Ovary (tissue), 9 donors: ENCODE results near the gene MYO1B. TPM values are rescaled to one million over a fixed set of nuclear protein-coding genes. Genes with fewer than 3 reads are reported as not detected.

ENCODE experiments used
- DNase-seq, 5 donors: peaks; one replicate each; pipeline ENCODE4 v3.0.0-alpha.2; 2019 to 2020
- H3K27ac ChIP-seq, 2 donors: fragments of 200-600 bp; one replicate each; pipeline versions ENCODE4 v1.5.1 to v1.8.0; 2019 to 2022
- H3K27me3 ChIP-seq: fragments of 200-600 bp; one replicate; pipeline ENCODE4 v1.8.0; 2022
- H3K36me3 ChIP-seq: fragments of 200-600 bp; sonication (generic); one replicate; pipeline ENCODE4 v1.5.1; 2019
- H3K4me1 ChIP-seq: one replicate; pipeline ENCODE4 v1.8.1; 2013; ENCODE audit warnings: mild to moderate bottlenecking, moderate library complexity; ENCODE audit not compliant: insufficient read depth
- H3K4me3 ChIP-seq: fragments of 200-600 bp; sonication (generic); one replicate; pipeline ENCODE4 v1.5.1; 2017
- H3K9me3 ChIP-seq, 2 donors: fragments of 200-600 bp in 1 of 2; sonication (generic) in 1 of 2; one replicate each; pipeline versions ENCODE4 v1.5.1 to v1.8.1; 2013 to 2019; ENCODE audit warnings: mild to moderate bottlenecking in 1 of 2, moderate library complexity in 1 of 2
- EP300 ChIP-seq: sonication (generic); formaldehyde crosslinking; IDR thresholded peaks from one replicate; pipeline ENCODE4 v1.6.1; 2017; ENCODE audit warnings: antibody characterized with exemption
- POLR2A ChIP-seq: fragments of 450-650 bp; IDR thresholded peaks from one replicate; pipeline ENCODE4 v1.6.1; 2017; ENCODE audit warnings: antibody characterized with exemption, mild to moderate bottlenecking, moderate library complexity
- WGBS, 3 donors: extraction: QIAGEN DNeasy Blood & Tissue Kit in 1 of 3; methylation state at CpG; one replicate each; pipeline versions ENCODE4 v1.1.5 to v1.1.7; 2013 to 2017; 5-methylcytosine and 5-hydroxymethylcytosine counted together
- intact Hi-C, 4 donors: fragments of 100-400 bp; cut with DNase I; formaldehyde crosslinking; loops; one replicate each; pipeline versions ENCODE4 v1.11.0 to v1.15.1; 2022 to 2023
- polyA plus RNA-seq, 2 donors: library from polyadenylated mRNA; stranded (reverse); fragments of 200-250 nt in 1 of 2; fragments of 350-450 nt in 1 of 2; fragmentation: Illumina TruSeq in 1 of 2; extraction: RNeasy Lipid Tissue Mini Kit (QIAGEN cat#74804) in 1 of 2; gene quantifications; one replicate each; pipeline ENCODE4 v1.2.3, GENCODE V29; 2013 to 2014
- total RNA-seq, 7 donors: library from RNA; depleted of rRNA in 2 of 7; stranded (reverse); fragments of >200 nt in 2 of 7; fragmentation: NEBNext Ultra II Directional in 3 of 7; extraction: Animal tissue kit (Norgen Biotek cat#: 25700) in 3 of 7; gene quantifications; one replicate each; pipeline versions ENCODE4 v1.1.0 to v1.2.4, GENCODE V29; 2016 to 2023
- TF ChIP-seq, protein P1 (sequence below), 3 donors: fragments of 450-650 bp in 2 of 3; fragments of 200-600 bp in 1 of 3; IDR thresholded peaks; one replicate each; pipeline versions ENCODE4 v1.5.1 to v1.8.0; 2016 to 2022; ENCODE audit warnings: antibody characterized with exemption in 3 of 3, mild to moderate bottlenecking in 1 of 3
- donor health status: DM: no; HTN: no; CAD: no; lungs with moderate emphysema.
- donor health status: DM: no; HTN: no; CAD: no.
- donor health status: Bipolar disorder and iron deficiency.
- donor health status: DM: yes; HTN: yes; CAD: no.
- donor health status: DM: no; HTN: no; CAD: no.
- donor health status: DM: yes; HTN: yes; CAD: no.

The MYO1B gene
- total and polyA plus RNA-seq, 9 donors, result 15.8 to 34.7 (median 27.3) TPM

DNA sequence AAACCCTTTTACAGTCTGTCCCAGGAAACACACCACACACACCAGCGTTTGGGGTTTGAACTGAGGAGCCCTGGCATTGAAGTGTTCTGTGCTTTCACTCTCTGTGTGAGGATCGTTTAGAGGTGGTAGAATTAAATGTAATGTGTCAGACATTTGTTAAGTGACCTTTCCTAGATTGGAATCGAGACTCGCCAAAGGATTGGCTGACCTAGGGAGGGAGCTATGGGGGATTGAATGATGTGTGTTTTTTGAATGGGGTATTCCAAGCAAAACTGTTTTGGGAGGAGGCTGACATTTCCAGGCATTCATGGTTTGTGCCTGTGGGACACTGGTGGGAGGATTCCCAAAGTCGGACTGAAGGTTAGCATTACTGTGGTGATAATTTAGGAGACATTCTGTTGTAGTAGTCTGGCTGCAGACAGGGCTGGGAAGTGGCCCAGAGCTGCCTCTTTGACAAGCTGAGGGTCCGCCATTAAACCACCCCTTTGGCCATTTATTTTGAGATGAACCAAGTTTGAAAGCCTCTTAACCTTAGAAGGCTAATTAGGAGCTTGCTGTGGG is 1.7 kb downstream of the MYO1B start:
- TF ChIP-seq, protein P1, sequence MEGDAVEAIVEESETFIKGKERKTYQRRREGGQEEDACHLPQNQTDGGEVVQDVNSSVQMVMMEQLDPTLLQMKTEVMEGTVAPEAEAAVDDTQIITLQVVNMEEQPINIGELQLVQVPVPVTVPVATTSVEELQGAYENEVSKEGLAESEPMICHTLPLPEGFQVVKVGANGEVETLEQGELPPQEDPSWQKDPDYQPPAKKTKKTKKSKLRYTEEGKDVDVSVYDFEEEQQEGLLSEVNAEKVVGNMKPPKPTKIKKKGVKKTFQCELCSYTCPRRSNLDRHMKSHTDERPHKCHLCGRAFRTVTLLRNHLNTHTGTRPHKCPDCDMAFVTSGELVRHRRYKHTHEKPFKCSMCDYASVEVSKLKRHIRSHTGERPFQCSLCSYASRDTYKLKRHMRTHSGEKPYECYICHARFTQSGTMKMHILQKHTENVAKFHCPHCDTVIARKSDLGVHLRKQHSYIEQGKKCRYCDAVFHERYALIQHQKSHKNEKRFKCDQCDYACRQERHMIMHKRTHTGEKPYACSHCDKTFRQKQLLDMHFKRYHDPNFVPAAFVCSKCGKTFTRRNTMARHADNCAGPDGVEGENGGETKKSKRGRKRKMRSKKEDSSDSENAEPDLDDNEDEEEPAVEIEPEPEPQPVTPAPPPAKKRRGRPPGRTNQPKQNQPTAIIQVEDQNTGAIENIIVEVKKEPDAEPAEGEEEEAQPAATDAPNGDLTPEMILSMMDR (IDR thresholded peaks at IDR 0.05), result no peak
- DNase-seq, result peak in 1 of 5 donors; percentile 29
- Histone ChIP-seq H3K36me3 (no peaks in the 10 kb centered on the region), H3K27ac (peak overlapping the region; percentile 24 to 40), H3K4me1 (peaks cover 10% of the 10 kb centered on the region), H3K9me3 (no peaks in the 10 kb centered on the region), H3K4me3 (peak overlapping the region; percentile 47), H3K27me3 (no peaks in the 10 kb centered on the region)
- WGBS, 3 donors, result 14 to 17% (median 15%) methylated on average over 6 of the region's 6 CpGs
- intact Hi-C loops, result loop anchor here in 3 of 4 donors (5.0 to 10.0 kb wide), 3 partner anchors 58 to 258 kb away; no protein-coding TSS in a partner anchor

GRCh38 chr2:191247381-191248057 is 2.3 kb downstream of the MYO1B start:
- Histone ChIP-seq H3K36me3 (no peaks in the 10 kb centered on the region), H3K4me1 (peaks cover 10% of the 10 kb centered on the region), H3K9me3 (no peaks in the 10 kb centered on the region), H3K27me3 (no peaks in the 10 kb centered on the region), H3K4me3 (no peak overlapping the region), H3K27ac (peak overlapping the region in 1 of 2 donors; percentile 40)
- WGBS, 3 donors, result 11 to 17% (median 12%) methylated on average over 5 of the region's 5 CpGs
- DNase-seq, result peak in 1 of 5 donors; percentile 31
- TF ChIP-seq, protein P1 (IDR thresholded peaks at IDR 0.05), result no peak
- no peak for TF ChIP-seq POLR2A
- TF ChIP-seq EP300, result no peak
- intact Hi-C loops, result loop anchor here in 3 of 4 donors (5.0 to 10.0 kb wide), 3 partner anchors 57 to 257 kb away; no protein-coding TSS in a partner anchor

GRCh38 chr2:191249156-191249813 is 4.1 kb downstream of the MYO1B start:
- no peaks in the 10 kb centered on the region for H3K36me3 ChIP-seq
- no peak overlapping the region for H3K27ac ChIP-seq
- TF ChIP-seq POLR2A, result no peak
- TF ChIP-seq, protein P1 (IDR thresholded peaks at IDR 0.05), result no peak
- TF ChIP-seq EP300, result no peak
- 6 to 17% (median 6%) methylated on average over 2 of the region's 2 CpGs for WGBS, 3 donors
- intact Hi-C loops, result loop anchor here in 3 of 4 donors (5.0 to 10.0 kb wide), 3 partner anchors 56 to 256 kb away; no protein-coding TSS in a partner anchor
- no peak overlapping the region for H3K4me3 ChIP-seq
- no peaks in the 10 kb centered on the region for H3K27me3 ChIP-seq
- H3K9me3 ChIP-seq, result no peaks in the 10 kb centered on the region
- peaks cover 10% of the 10 kb centered on the region for H3K4me1 ChIP-seq
- no peak for DNase-seq

DNA sequence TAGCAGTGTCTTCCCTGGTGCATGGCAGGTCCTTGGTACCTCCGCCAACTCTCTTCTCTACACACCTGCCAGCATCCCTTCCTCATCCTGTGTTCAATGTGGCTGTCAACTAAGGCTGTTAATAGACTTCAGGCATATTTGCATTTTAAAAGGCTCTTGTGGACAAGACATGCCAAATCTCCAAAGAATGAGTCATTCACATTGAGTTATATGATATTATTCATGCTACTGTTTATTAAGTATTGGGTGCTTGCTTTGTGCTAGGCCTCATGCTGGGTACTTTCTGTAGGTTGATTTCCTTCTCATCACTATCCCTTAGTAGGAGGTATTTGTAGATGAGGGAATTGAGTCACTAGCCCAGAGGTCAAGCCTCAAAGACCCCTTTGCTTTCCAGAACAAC is 5.2 kb downstream of the MYO1B start:
- no peaks in the 10 kb centered on the region for H3K27me3 ChIP-seq
- no peaks in the 10 kb centered on the region for H3K36me3 ChIP-seq
- WGBS, 3 donors, result 99 to 100% (median 100%) methylated on average over 1 of the region's 1 CpG
- no peaks in the 10 kb centered on the region for H3K9me3 ChIP-seq
- no peak overlapping the region for H3K27ac ChIP-seq
- intact Hi-C loops, result no loop called here
- TF ChIP-seq EP300 (no peak), POLR2A (no peak)
- TF ChIP-seq, protein P1 (IDR thresholded peaks at IDR 0.05), result no peak
- no peak overlapping the region for H3K4me3 ChIP-seq
- peaks cover 10% of the 10 kb centered on the region for H3K4me1 ChIP-seq
- no peak for DNase-seq
